ENCODE data around the gene LIMCH1. TPM values are rescaled to one million over a fixed set of nuclear protein-coding genes. Genes with fewer than 3 reads are reported as not detected.
A peak's percentile ranks its signal among the peaks of the same experiment; 100 is the strongest.

Gene LIMCH1
- total and polyA plus RNA-seq, 7 donors = 14.2 to 279 (median 169) TPM

- peaks cover 0 to 43% of the 10 kb centered on the region in 2 donors for H3K36me3 ChIP-seq (ENCODE audit: insufficient read depth in 1 of 2, low read depth in 1 of 2)
- 68 to 81% (median 71%) methylated on average over 3 of the region's 3 CpGs for WGBS, 3 donors
- TF ChIP-seq, protein P1, sequence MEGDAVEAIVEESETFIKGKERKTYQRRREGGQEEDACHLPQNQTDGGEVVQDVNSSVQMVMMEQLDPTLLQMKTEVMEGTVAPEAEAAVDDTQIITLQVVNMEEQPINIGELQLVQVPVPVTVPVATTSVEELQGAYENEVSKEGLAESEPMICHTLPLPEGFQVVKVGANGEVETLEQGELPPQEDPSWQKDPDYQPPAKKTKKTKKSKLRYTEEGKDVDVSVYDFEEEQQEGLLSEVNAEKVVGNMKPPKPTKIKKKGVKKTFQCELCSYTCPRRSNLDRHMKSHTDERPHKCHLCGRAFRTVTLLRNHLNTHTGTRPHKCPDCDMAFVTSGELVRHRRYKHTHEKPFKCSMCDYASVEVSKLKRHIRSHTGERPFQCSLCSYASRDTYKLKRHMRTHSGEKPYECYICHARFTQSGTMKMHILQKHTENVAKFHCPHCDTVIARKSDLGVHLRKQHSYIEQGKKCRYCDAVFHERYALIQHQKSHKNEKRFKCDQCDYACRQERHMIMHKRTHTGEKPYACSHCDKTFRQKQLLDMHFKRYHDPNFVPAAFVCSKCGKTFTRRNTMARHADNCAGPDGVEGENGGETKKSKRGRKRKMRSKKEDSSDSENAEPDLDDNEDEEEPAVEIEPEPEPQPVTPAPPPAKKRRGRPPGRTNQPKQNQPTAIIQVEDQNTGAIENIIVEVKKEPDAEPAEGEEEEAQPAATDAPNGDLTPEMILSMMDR (IDR thresholded peaks at IDR 0.05) = no peak
Observed at GRCh38 chr4:41655177-41655576, 117.2 kb downstream of the LIMCH1 start.

GRCh38 chr4:41656106-41656505 is 118.1 kb downstream of the LIMCH1 start:
- Histone ChIP-seq H3K27ac (no peak overlapping the region), H3K27me3 (ENCODE audit: insufficient read depth in 3 of 3, low read length in 2 of 3) (no peaks in the 10 kb centered on the region), H3K9me3 (no peaks in the 10 kb centered on the region), H3K36me3 (ENCODE audit: insufficient read depth in 1 of 2, low read depth in 1 of 2) (peaks cover 0 to 34% of the 10 kb centered on the region in 2 donors), H3K4me3 (no peak overlapping the region), H3K4me1 (peaks cover 27% of the 10 kb centered on the region)
- intact Hi-C loops (cut with DNase I) = no loop called here
- TF ChIP-seq, protein P1 (IDR thresholded peaks at IDR 0.05) = no peak
- DNase-seq (no peak), ATAC-seq (no peak)
- WGBS, 3 donors = 72 to 81% (median 73%) methylated on average over 3 of the region's 3 CpGs

More at GRCh38 chr4:41655177-41655576, 117.2 kb downstream of the LIMCH1 start:
- Histone ChIP-seq H3K4me1 (peaks cover 27% of the 10 kb centered on the region), H3K9me3 (no peaks in the 10 kb centered on the region), H3K4me3 (no peak overlapping the region), H3K27ac (peak overlapping the region; percentile 60), H3K27me3 (ENCODE audit: insufficient read depth in 3 of 3, low read length in 2 of 3) (no peaks in the 10 kb centered on the region)
- intact Hi-C loops (cut with DNase I) = no loop called here
- ATAC-seq (peak; percentile 73 to 83 (median 76)), DNase-seq (no peak)

DNA sequence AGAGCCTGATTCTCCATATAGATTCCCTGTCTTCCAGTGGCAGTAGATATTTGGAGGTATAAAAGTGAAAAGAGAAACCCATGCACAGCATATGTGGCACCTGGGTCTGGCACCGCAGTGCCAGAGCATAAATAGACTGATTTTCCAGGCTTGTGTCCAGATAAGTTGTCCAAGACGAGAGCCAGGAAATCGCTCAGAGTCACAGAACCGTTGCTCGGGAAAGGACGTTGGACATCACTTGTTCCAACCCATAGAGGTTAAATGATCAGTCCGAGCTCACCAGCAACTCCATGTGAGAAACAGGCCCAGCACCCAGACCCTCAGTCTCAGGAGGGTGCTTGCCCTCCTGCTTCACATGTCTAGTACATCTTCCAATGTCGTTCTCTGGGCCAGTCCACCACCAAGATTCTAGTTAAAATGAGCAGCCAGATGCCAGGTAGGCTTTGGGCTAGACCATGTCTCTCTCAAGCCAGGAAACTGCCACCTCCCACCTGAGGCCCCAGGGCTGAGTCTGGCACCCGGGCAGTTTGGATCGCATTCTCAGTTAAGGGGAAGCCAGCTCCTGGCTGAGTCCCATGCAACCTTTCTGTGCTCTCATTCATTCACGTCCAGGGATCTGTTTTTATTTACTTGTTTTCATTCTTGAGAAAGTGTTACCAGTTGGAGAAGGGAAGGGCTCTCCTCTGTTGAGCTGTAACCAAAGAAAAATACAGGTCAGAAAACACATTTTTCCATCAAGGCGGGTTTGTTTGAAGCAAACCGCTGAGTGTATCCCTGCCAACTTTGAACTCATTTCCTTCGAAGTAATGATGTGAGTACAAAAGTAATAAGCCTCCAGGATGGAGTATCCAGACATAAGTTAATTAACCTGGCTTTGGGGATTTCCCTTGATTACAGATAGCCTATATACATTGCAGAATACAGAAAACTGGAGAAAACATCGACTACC is 118.9 kb downstream of the LIMCH1 start:
- TF ChIP-seq, protein P1 (IDR thresholded peaks at IDR 0.05) = no peak
- peaks cover 0 to 27% of the 10 kb centered on the region in 2 donors for H3K36me3 ChIP-seq (ENCODE audit: insufficient read depth in 1 of 2, low read depth in 1 of 2)
- 23 to 27% (median 26%) methylated on average over 15 of the region's 15 CpGs for WGBS, 3 donors
- no peaks in the 10 kb centered on the region for H3K9me3 ChIP-seq
- peak overlapping the region; percentile 61 for H3K27ac ChIP-seq
- ATAC-seq (peak; percentile 84 to 94 (median 88)), DNase-seq (peak; percentile 23 to 53)
- intact Hi-C loops (cut with DNase I) = no loop called here
- no peak overlapping the region for H3K4me3 ChIP-seq
- no peaks in the 10 kb centered on the region for H3K27me3 ChIP-seq (ENCODE audit: insufficient read depth in 3 of 3, low read length in 2 of 3)
- peaks cover 27% of the 10 kb centered on the region for H3K4me1 ChIP-seq

GRCh38 chr4:41657561-41657960 is 119.6 kb downstream of the LIMCH1 start:
- Histone ChIP-seq H3K27me3 (ENCODE audit: insufficient read depth in 3 of 3, low read length in 2 of 3) (no peaks in the 10 kb centered on the region), H3K4me1 (peaks cover 27% of the 10 kb centered on the region), H3K4me3 (no peak overlapping the region), H3K36me3 (ENCODE audit: insufficient read depth in 1 of 2, low read depth in 1 of 2) (peaks cover 0 to 27% of the 10 kb centered on the region in 2 donors), H3K9me3 (no peaks in the 10 kb centered on the region), H3K27ac (no peak overlapping the region)
- intact Hi-C loops (cut with DNase I) = no loop called here
- ATAC-seq (no peak), DNase-seq (no peak)
- WGBS, 3 donors = 75 to 84% (median 76%) methylated on average over 4 of the region's 4 CpGs
- TF ChIP-seq, protein P1 (IDR thresholded peaks at IDR 0.05) = no peak

All from psoas muscle (tissue), 8 donors.